Lower leg skin (tissue), 3 donors: Measurements from ENCODE around the gene PCP2.

Source experiments
- POLR2A ChIP-seq, 2 donors: fragments of 450-650 bp; IDR thresholded peaks; one replicate each; pipeline ENCODE4 v1.6.1; 2016 to 2017; ENCODE audit warnings: antibody characterized with exemption in 2 of 2, mild to moderate bottlenecking in 1 of 2, moderate library complexity in 1 of 2
- TF ChIP-seq, protein P1 (sequence below), 3 donors: fragments of 450-650 bp; IDR thresholded peaks; one replicate each; pipeline ENCODE4 v1.5.1; 2016; ENCODE audit warnings: antibody characterized with exemption in 3 of 3, mild to moderate bottlenecking in 3 of 3, moderate library complexity in 2 of 3

DNA sequence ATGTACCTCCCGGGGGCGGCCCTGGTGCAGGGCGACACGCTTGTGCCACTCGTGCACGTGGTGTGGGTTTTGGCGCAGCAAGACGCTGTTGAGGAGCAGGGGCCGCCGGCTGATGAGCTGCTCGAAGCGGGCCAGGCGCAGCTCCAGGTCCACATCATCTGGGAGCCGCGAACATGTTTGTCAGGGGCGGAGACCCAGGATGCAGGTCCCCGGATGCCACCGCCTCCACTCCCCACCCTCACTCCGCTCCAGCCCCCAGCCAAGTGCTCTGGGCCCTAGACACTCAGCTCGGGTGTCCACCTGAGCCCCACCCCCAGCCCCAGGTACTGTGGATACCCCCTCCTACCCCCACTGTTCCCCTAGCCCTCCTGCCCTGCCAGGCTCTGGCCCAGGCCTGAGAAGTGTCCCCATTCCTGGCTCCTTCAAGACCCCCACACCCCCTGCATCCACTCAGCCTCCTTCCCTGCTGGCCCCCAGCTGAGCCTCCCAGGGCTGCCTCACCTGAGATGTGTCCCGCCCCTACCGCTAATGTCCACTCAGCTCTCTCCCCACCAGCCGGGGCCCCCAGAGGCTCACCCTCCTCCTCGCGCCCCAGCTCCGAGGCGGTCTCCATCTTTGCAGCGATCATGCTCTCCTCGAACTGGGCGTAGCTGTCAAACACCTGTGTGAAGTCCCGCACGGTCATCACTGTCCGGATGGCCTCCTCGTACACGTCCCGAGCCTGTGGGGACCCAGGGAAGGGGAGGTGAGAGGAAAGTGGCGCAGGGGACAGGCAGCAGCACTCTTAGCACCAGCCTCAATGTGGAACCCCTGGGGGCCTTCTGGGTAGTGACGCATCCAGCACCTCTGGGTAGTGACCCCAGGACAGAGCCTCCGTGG is 9.6 kb downstream of the PCP2 start:
- TF ChIP-seq POLR2A (IDR thresholded peaks at IDR 0.05) = no peak
- TF ChIP-seq, protein P1, sequence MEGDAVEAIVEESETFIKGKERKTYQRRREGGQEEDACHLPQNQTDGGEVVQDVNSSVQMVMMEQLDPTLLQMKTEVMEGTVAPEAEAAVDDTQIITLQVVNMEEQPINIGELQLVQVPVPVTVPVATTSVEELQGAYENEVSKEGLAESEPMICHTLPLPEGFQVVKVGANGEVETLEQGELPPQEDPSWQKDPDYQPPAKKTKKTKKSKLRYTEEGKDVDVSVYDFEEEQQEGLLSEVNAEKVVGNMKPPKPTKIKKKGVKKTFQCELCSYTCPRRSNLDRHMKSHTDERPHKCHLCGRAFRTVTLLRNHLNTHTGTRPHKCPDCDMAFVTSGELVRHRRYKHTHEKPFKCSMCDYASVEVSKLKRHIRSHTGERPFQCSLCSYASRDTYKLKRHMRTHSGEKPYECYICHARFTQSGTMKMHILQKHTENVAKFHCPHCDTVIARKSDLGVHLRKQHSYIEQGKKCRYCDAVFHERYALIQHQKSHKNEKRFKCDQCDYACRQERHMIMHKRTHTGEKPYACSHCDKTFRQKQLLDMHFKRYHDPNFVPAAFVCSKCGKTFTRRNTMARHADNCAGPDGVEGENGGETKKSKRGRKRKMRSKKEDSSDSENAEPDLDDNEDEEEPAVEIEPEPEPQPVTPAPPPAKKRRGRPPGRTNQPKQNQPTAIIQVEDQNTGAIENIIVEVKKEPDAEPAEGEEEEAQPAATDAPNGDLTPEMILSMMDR (IDR thresholded peaks at IDR 0.05) = no peak
